GM18502 (cell line): ENCODE measurements around the gene NUDT16L1.

Experiments
- ATAC-seq: cut with Tn5 transposase; IDR thresholded peaks from one replicate; pipeline ENCODE4 v1.9.1; 2021; ENCODE audit warnings: mild to moderate bottlenecking; ENCODE audit not compliant: unreplicated experiment, poor library complexity

Gene NUDT16L1

GRCh38 chr16:4663777-4664465 is 29.4 kb upstream of the NUDT16L1 start:
- no peak for ATAC-seq

- ATAC-seq, result peak; percentile 43
Observed at GRCh38 chr16:4664538-4665418, 28.6 kb upstream of the NUDT16L1 start.

GRCh38 chr16:4666537-4667202 is 26.7 kb upstream of the NUDT16L1 start:
- ATAC-seq, result no peak

GRCh38 chr16:4667203-4667963 is 26.0 kb upstream of the NUDT16L1 start:
- ATAC-seq, result no peak

GRCh38 chr16:4668313-4668960 is 24.9 kb upstream of the NUDT16L1 start:
- ATAC-seq, result no peak

- no peak for ATAC-seq
Observed at GRCh38 chr16:4673387-4674046, 19.8 kb upstream of the NUDT16L1 start.

GRCh38 chr16:4674926-4675530 is 18.3 kb upstream of the NUDT16L1 start:
- no peak for ATAC-seq

GRCh38 chr16:4675864-4676786 is 17.2 kb upstream of the NUDT16L1 start:
- ATAC-seq, result no peak

GRCh38 chr16:4676831-4677230 is 16.5 kb upstream of the NUDT16L1 start:
- no peak for ATAC-seq

- no peak for ATAC-seq
Observed at GRCh38 chr16:4677390-4677789, 16.0 kb upstream of the NUDT16L1 start.

GRCh38 chr16:4677994-4678393 is 15.4 kb upstream of the NUDT16L1 start:
- ATAC-seq, result no peak

- no peak for ATAC-seq
Observed at GRCh38 chr16:4678596-4678995, 14.8 kb upstream of the NUDT16L1 start.

GRCh38 chr16:4679156-4679849 is 14.1 kb upstream of the NUDT16L1 start:
- ATAC-seq, result no peak

- ATAC-seq, result no peak
Observed at GRCh38 chr16:4679850-4680636, 13.3 kb upstream of the NUDT16L1 start.

GRCh38 chr16:4680673-4681470 is 12.5 kb upstream of the NUDT16L1 start:
- no peak for ATAC-seq
